ENCODE data around the gene LMO2. TPM values are rescaled to one million over a fixed set of nuclear protein-coding genes. Genes with fewer than 3 reads are reported as not detected.

LMO2 gene
- total RNA-seq, 1 experiment from 2014 or later: 0.33 TPM

DNA sequence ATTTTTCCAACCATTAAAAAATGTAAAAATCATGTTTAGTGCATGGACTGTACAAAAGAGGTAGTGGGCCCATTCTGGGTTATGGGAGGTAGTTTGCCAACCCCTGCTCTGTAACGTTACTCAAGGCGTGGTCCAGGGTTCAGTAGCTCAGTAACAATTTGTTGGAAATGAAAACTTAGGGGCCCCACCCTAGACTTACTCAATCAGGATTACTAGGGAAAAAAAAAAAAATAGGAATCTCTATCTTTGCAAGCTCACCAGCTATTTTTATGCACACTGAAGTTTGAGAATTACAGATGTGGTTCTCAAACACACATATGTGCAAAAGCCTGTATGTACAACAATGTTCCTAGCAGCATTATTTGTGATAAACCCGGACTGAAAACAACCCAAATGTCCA lies 17.3 kb upstream of the LMO2 start:
- no CpG with 5 or more reads among the region's 3 CpGs for WGBS (ENCODE audit: extremely low coverage, insufficient read length, low lambda C conversion rate)
- Histone ChIP-seq H3K79me2 (ENCODE audit: insufficient read depth, low read length) (no peaks in the 10 kb centered on the region), H3K27me3 (ENCODE audit: insufficient read depth, low read length) (no peaks in the 10 kb centered on the region), H2BK120ac (ENCODE audit: low read depth, low read length, poor library complexity, severe bottlenecking) (no peak overlapping the region), H2AK5ac (ENCODE audit: insufficient read length, low read length) (no peak overlapping the region), H3K9ac (ENCODE audit: extremely low read depth, insufficient read length, low read length) (no peak overlapping the region), H2BK12ac (ENCODE audit: insufficient read length, low read depth, low read length) (no peak overlapping the region), H3K4me1 (ENCODE audit: insufficient read depth, low read length) (no peaks in the 10 kb centered on the region), H2BK15ac (ENCODE audit: low read depth, low read length) (no peak overlapping the region), H3K23ac (ENCODE audit: insufficient read length, low read depth, low read length) (no peak overlapping the region), H2AFZ (ENCODE audit: low read length) (no peak overlapping the region), H3K18ac (ENCODE audit: insufficient read length, low read depth, low read length) (no peak overlapping the region), H4K5ac (ENCODE audit: insufficient read length, low read depth, low read length) (no peak overlapping the region), H2BK5ac (ENCODE audit: insufficient read length, low read length) (no peak overlapping the region), H3T11ph (ENCODE audit: low read length) (no peak overlapping the region), H3K4me2 (ENCODE audit: insufficient read depth, insufficient read length, low read length) (no peak overlapping the region), H4K91ac (ENCODE audit: insufficient read length, low read depth, low read length) (no peak overlapping the region), H3K4ac (ENCODE audit: low read depth, low read length) (no peak overlapping the region), H3K79me1 (ENCODE audit: insufficient read depth, low read depth, low read length, poor library complexity, severe bottlenecking) (no peaks in the 10 kb centered on the region), H3K23me2 (ENCODE audit: insufficient read length, low read depth, low read length, poor library complexity, severe bottlenecking) (no peaks in the 10 kb centered on the region), H3K27ac (ENCODE audit: insufficient read length, low read depth, low read length) (no peak overlapping the region), H4K20me1 (ENCODE audit: control insufficient read depth, insufficient read depth, insufficient read length) (no peaks in the 10 kb centered on the region), H3K9me3 (ENCODE audit: control insufficient read depth, low read depth, low read length) (no peaks in the 10 kb centered on the region), H4K8ac (replicated peaks; ENCODE audit: insufficient read length, low read depth, low read length) (no peak overlapping the region), H3K14ac (ENCODE audit: insufficient read depth, low read length) (no peak overlapping the region), H3K56ac (ENCODE audit: insufficient read length, low read depth, low read length) (no peak overlapping the region), H2BK20ac (ENCODE audit: low read depth, low read length, poor library complexity, severe bottlenecking) (no peak overlapping the region)
- TF ChIP-seq, protein P1, sequence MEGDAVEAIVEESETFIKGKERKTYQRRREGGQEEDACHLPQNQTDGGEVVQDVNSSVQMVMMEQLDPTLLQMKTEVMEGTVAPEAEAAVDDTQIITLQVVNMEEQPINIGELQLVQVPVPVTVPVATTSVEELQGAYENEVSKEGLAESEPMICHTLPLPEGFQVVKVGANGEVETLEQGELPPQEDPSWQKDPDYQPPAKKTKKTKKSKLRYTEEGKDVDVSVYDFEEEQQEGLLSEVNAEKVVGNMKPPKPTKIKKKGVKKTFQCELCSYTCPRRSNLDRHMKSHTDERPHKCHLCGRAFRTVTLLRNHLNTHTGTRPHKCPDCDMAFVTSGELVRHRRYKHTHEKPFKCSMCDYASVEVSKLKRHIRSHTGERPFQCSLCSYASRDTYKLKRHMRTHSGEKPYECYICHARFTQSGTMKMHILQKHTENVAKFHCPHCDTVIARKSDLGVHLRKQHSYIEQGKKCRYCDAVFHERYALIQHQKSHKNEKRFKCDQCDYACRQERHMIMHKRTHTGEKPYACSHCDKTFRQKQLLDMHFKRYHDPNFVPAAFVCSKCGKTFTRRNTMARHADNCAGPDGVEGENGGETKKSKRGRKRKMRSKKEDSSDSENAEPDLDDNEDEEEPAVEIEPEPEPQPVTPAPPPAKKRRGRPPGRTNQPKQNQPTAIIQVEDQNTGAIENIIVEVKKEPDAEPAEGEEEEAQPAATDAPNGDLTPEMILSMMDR (conservative IDR thresholded peaks at IDR 0.05): no peak
- Mint-ChIP-seq H3K4me3 (no peak overlapping the region), H3K27ac (no peak overlapping the region), H3K36me3 (ENCODE audit: insufficient read depth in 1 of 3, low read depth in 3 of 3) (peaks cover 0 to 1% (median 0%) of the 10 kb centered on the region in 3 experiments; a peak in 1 of 7 replicates), H3K4me1 (peaks cover 16% of the 10 kb centered on the region in 2 experiments), H3K9me3 (peaks cover 5 to 7% of the 10 kb centered on the region in 2 experiments; a peak in 4 of 5 replicates), H3K27me3 (ENCODE audit: low read depth) (peaks cover 2% of the 10 kb centered on the region; the same call in 1 of the 2 replicates)
- DNase-seq: no peak

All from H9 (cell line).